ENCODE measurements around the gene CEMIP.

Gene CEMIP

DNA sequence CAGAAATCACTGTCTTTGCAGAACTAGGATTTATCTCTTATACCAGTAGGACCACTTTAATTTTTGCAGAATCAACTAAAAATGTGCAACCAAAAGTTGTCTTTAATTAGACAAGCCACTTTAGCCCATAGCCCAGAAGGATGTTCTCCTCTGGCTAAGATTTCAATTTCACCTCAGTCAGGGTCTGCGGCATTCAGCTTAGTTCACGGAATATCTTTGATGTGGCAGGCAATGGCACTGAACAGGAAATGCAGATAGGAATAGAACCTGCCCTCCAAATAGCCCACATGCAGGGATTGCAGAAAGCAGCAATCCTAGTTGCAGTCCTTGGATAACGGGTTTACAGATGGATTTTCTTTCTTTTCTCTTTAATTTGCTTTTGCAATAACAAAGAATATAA, 109.7 kb downstream of the CEMIP start:
- DNase-seq (ENCODE audit: low read depth, low spot score), result no peak

DNA sequence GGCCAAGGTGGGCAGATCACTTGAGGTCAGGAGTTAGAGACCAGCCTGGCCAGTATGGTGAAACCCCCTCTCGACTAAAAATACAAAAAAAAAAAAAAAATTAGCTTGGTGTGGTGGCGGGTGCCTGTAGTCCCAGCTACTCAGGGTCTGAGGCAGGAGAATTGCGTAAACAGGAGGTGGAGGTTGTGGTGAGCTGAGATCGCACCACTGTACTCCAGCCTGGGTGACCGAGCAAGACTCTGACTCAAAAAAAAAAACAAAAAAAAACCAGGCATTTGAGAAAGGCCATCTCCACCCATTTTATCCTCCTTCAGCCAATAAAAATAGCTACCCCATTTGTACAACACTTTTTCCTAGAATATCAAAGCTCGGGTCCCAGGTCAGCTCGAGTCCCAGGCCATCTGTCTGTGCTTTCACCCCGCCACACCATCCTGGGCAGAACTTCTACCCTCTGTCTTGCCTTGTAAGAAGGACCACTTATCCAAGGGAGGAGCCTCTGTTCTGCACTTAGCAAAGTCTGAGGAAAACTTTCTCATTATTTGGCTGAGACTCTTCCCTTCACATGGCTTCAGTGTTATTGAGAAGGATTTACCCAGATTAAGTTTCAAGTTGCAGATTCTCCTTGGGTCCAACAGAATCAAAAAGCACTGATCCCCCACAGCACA, 111.3 kb downstream of the CEMIP start:
- DNase-seq (ENCODE audit: low read depth, low spot score), result no peak

DNA sequence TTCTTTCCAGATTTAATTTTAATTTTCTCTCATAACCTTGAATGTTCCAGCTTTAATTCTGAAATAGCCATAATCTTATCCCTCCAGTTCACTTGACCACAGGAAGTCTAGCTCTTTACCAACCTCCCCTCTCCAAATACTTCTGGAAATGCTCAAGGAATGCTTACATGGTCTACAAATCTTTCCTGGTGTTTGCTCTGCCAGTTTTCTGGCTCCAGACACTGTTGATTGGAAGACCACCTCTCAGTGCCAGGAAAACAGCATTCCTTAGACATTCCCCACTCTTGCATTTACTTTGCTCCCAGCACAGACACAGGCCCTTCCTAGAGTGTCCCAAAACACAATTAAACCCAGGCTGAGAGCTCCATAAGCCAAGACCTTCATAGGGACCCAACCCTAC, 111.8 kb downstream of the CEMIP start:
- DNase-seq (ENCODE audit: low read depth, low spot score), result no peak

DNA sequence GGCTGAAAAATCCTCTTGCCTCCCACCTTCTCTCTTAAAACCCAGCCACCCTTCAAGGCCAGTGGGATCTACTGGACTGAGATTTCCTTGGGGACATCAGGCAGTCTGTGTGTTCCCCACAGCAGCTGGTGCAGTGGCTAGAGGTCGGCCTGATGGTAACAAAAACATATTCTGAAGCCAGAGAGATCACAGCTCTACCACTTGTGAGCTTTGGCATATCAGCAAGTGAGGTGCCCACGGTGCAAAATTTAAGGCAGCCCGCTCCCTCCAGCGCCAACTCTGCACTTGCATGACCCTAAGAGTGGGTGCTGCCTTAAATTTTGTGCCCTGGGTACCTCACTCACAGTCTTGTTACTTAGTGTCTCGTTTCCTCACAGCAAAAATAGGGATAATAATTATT, 113.2 kb downstream of the CEMIP start:
- DNase-seq (ENCODE audit: low read depth, low spot score), result no peak

DNA sequence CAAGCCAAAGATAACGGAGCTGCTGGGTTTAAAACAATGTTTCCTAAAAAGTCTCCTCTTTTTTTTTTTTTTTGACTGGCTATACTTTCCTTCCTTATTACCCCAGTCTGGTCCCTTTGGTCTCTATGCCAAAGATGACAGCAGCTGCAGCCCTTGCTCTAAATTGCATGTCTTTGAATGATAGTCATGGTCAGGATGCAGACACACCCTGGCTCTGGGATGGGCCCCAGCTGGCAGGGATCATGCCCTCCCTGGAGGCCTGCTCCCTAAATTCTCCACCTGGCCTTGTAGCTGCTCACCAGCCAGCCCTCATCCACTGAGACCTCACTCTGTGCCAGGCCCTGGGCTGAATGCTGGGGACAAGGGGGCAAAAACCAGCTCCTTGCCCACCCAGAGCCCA, 114.6 kb downstream of the CEMIP start:
- DNase-seq (ENCODE audit: low read depth, low spot score), result no peak

DNA sequence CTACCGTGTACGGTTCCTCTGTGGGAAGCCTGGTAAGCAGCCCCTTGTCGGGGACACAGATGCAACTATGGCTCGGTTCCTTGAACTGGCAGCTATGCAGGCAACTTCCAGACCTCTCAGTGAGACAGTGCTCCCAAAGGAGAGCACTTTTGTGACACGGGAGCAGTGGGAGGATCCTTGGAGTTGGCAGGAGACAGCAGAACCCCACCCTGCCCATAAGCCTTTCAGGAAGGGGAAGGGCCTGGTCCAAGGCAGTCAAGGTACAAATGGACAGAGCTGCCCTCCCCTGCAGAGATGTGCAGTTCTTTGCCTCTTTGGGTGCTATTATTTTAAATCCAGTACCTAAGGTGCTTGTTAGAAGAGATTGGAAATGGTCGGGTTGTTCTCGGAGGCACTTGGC, 115.9 kb downstream of the CEMIP start:
- DNase-seq (ENCODE audit: low read depth, low spot score), result no peak

DNA sequence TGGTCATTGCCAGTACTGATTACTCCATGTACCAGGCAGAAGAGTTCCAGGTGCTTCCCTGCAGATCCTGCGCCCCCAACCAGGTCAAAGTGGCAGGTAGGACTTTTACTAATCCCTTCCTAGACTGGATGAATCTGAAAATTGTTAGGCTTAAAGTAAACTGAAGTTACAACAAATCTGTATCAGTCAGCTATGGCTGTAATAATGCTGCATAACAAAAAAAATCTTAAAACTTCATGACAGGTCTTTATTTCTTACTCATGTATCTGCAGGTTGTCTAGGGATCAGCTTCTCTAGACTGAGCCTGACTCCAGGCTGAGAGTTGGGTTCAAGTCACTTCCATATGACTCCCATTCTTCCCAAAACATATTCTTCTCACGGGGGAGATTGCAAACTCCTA, 116.8 kb downstream of the CEMIP start:
- no peak for DNase-seq (ENCODE audit: low read depth, low spot score)

DNA sequence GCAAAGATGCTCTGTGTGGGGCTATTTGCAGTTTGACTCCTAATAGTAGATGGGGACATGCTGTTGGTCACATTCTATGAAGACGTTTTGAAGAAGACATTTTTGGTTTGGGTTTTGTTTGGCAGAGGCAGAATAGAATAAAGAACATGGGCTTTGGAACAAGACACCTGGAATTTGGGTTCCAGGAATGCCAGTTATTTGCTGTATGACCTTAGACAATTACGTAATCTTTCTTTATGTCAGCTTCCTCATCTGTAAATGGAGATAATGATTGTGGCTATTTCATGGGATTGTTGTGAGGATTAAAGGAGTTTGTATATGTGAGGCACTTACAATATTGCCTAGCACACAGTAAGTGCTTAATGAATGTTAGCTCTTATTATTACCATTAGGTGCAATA, 118.9 kb downstream of the CEMIP start:
- no peak for DNase-seq (ENCODE audit: low read depth, low spot score)

DNA sequence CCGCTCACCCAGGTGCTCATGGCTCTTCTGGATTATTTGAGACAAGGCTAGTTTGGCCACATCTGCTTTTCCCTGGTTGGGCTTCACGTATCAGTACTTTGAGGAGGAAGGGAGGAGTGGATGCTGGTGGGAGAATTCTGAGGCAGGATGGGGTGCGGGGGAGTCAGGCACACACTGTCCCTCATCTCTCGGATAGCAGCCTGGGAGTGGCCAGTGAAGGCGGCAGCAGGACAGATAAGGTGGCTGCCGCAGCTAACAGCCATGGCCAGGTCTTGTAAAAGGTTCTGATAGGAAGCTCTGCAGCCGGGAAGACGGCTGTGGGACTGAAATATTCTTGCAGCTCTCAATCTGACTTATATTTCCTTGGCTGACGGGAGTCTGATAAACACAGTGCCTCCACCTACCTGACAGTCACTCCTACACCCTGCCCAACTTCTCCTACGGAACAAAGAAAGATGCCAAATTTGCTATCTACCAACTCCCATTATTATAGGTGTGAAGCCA, 123.2 kb downstream of the CEMIP start:
- DNase-seq (ENCODE audit: low read depth, low spot score), result no peak

DNA sequence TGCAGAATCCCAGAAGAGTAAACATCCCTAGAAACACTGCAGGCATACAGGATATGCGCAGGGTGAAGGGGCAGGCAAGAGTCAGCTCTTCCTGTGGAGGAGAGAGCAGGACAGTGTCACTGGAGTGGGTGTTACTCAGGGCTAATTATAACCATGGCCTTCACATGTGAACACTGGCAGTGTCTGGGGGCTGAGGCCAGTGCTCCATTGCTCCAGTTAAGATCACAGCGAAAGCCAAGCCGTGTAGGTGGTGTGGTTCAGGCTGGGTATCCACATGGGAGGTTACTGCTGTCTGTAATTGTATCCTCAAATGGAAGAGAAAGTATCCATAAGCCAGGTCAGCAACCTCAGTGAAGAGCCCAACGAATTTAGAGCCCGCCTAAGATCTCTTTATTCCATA, 125.8 kb downstream of the CEMIP start:
- no peak for DNase-seq (ENCODE audit: low read depth, low spot score)

DNA sequence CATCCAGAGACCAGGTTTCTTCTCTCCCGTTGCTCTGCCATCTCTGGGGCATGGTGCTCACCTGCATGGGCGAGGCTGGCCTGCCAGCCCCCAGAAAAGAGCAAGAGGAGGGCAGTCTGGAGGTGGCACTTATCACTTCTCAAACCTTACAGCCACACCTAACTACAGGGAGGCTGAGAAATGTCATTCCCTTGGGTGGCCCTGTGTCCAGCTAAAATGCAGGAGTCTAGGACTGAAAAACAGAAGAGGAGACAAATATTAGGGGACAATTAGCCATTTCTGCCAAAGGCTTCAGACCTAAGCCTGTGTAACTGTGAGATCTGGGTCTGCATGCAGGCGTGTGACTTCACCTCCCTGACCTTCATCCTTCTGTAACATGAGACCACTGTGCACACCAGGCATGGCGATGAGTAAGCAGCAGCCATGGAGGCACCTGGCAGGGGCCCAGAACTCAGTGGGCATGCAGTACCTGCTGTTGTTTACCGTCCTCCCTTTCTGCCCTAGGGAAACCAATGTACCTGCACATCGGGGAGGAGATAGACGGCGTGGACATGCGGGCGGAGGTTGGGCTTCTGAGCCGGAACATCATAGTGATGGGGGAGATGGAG, 127.1 kb downstream of the CEMIP start:
- no peak for DNase-seq (ENCODE audit: low read depth, low spot score)

DNA sequence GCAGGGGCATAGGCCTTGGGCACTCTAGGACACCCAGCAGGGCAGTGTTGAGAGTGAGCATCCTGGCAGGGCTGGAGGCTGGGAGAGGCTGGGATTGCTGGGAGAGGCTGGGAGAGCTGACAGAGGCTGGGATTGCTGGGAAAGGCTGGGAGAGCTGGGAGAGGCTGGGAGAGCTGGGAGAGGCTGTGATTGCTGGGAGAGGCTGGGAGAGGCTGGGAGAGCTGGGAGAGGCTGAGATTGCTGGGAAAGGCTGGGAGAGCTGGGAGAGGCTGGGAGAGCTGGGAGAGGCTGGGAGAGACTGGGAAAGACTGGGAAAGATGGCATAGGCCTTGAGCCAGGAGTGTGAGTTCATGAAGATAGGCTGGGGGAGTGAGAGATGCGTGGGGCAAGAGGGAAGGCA, 132.7 kb downstream of the CEMIP start:
- no peak for DNase-seq (ENCODE audit: low read depth, low spot score)

DNA sequence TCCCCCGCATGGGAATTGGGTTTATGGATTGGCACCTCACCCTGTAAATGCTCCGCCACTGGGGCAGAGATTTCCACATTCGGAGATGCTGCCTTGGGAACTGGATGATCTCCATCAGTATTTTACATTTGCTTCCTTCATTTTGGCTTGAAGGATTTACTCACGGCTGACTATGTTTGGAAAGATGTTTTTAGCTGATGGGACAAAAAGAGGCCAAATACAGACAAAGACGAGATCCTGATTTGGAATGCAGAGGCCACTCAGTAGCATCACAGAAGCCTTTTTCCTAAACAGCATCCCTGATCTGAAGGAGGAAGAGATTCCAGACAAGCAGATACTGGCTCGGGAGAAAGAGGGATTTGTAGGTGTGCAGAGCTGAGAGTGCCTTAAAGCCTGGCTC, 133.5 kb downstream of the CEMIP start:
- DNase-seq (ENCODE audit: low read depth, low spot score), result no peak

DNA sequence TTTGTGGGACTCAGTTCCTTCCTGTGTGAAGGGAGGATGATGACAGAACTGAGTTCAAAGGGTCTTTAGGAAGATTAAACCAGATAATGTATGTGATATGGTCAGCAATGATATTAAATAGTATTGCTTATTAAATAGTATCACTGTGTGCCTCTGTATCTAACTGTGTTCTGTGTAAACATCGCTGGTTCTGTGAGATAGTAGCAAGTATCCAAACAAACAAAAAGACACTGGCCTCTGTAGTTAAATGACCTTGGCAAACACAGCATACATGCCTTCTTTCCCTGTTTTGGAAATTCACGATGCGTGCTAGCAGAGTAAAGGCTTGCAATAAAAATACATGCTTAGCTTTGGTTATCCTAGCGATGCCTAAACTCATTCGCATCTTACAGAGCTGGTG, 134.4 kb downstream of the CEMIP start:
- DNase-seq (ENCODE audit: low read depth, low spot score), result no peak

DNA sequence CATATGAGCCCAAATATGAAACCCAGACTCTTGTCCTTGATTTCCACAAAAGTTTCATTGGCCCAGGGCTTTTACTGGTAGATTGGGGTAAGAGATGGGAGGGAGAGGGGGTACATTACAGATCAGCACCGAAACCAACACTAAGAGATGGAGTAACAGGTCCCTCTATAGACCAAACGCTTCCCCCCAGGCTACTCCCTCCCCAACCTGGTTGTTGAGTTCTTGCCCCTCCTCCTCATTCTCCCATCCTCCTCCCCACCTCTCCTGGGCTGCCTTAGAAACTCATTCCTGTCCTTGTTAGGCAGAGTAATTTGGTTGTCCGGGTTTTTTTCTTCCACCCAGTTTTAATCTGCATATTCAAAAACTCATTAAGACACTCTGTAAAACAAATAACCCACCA, 136.3 kb downstream of the CEMIP start:
- no peak for DNase-seq (ENCODE audit: low read depth, low spot score)

DNA sequence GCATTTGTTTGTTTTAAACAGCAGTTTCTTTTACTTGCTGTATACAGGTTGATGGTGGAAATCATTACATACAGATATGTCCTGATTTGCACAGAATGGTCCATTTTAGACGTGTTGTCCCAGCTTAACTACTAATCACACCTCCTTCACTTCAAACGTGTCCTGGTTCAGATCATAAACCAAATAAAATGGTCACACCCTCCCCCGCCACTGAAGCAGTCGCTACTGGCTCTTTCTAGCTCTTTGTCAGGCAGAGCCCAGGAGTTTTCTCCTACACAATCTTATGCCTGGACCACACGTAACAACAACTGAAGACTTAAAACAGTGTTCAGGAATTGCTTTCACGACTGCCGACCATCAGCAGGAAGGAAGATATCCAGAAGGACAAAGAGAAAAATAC, 136.9 kb downstream of the CEMIP start:
- DNase-seq (ENCODE audit: low read depth, low spot score), result no peak

DNA sequence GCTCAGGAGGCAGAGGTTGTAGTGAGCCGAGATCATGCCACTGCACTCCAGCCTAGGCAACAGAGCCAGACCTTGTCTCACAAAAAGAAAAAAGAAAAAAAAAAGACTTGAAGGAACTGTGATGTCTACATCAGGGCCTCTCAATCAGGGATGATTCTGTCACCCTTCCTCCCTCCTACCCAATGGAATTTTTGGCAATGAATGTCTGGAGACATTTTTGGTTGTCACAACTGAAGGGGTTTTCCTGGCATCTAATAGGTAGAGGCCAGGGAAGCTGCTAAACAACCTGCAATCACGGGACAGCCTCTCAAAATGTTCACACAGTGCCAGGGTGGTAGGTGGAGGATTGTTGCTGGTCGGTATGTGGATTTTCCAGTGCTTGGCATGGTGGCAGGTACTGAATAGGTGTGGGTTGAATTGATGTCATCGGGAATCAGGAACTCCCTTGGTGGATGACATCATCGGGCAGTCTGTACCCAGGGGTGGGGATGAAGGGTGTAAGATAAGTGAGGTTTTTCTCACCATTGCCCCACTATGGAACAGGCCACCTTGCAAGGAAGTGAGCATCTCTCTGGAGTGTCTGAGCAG, 139.1 kb downstream of the CEMIP start:
- no peak for DNase-seq (ENCODE audit: low read depth, low spot score)

DNA sequence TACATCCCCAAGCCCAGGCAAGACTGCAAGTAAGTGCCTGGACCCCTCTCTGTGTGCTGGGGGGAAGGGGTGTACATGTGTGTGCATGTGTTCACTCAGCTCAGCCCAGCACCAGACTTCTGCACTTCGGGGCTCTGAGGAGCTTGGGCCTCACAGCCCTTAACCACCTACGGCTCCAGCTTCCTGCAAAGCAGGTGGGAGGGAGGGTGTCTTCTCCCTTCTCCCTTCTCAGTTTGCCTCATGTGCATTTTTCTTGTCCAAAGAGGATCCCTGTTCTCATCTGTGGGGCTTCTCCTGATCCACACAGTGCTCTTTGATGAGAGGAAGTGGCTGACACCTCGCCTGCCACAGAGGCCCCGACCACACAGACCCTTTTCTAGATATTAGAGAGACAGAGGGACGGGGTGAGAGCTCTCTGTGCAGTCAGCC, 141.1 kb downstream of the CEMIP start:
- no peak for DNase-seq (ENCODE audit: low read depth, low spot score)

DNA sequence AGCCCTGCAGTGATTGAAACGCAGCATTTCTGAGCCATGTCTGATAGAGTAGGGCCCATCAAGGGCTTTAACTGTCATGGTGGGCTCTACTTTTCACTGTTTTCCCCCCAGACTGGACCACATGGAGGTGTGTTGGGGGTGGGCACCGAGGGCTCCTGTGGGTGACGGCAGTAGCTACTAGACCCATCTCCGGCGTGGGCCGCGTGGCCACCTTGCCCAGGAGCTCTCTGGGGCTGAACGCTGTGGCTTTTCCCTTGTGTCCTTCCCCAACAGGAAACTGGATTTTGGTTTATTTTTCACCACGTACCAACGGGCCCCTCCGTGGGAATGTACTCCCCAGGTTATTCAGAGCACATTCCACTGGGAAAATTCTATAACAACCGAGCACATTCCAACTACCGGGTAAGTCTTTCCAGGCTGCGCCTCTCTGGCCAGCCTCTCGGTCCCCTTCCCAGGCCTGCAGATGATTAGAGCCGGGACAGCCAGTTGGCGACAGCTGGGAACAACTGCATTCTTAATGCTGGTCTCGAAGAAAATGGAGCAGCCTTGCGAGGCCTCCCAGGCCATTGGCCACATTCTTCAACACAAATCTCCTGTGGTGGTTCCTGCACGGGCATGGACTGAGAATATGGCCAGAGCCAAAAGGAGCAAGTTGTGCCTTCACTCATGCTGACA, 142.7 kb downstream of the CEMIP start:
- no peak for DNase-seq (ENCODE audit: low read depth, low spot score)

DNA sequence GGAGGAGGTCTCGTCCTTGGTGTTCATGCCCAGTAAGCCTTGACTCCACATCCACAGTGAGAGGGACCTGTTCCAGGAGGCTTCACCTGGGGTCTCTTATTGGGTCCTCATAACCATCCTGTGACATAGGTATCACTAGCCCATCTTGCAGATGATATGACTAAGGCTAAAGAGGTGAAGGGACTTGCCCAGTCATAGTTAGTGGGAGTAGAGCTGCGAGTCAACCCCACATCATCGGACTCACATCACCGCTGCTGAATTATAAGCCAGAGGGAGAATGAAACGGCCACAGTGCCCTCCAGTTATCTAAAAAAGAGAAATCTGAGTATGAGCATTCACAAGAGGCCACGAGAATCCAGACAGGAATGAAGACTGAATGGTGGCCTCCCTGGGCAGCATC, 144.5 kb downstream of the CEMIP start:
- no peak for DNase-seq (ENCODE audit: low read depth, low spot score)

DNA sequence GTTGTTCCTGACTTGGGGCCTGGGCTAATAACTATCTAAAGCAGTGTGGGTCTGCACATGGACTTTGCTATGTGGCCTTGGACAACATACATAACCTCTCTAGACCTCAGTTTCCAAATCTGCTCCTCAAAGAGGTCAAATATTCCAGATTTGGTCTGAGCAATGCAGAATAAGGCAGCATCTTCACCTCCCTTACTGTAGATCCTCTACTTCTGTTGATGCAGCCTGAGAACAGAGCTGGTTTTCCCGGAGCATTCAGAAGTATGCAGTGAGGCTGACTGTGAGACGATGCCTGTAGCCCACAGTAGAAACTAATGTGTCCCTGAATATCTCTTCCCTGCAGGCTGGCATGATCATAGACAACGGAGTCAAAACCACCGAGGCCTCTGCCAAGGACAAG, 145.1 kb downstream of the CEMIP start:
- DNase-seq (ENCODE audit: low read depth, low spot score), result no peak

DNA sequence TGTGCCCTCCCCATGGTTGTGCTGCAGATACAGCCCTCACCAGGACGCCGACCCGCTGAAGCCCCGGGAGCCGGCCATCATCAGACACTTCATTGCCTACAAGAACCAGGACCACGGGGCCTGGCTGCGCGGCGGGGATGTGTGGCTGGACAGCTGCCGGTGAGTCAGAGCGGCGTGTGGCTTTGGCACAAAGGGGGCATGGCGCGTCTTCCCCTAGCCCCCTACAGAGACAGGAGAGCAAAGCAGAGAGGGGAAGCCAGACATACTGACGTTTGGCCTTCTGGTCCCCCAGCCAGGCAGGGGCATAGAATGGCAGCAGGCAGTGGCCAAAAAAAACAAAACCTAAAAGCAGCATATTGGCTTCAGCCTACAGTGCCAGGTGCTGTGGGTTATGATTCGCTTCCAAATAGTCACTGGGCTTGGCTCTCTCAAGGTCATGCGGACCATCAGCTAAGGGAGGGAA, 146.5 kb downstream of the CEMIP start:
- no peak for DNase-seq (ENCODE audit: low read depth, low spot score)

DNA sequence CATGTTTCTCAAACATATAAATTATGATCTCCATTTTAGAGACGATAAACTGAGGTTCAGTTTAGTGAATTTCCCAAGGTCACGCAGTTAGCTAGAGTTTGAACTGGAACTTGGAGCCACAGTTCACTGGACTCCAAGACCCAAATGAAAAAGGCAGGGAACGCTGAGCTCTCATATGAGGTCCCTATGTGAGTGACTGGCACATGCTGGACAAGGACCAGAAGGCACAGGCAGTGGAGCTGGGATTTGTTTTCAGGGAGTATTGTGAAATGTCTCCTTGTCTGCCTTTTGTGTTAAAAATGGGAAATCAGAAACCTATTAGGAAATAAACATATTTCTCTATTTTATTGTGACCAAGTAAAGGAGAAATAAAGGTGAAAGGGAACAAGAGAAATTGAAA, 147.0 kb downstream of the CEMIP start:
- no peak for DNase-seq (ENCODE audit: low read depth, low spot score)

All from activated naive CD8-positive, alpha-beta T cell treated with anti-CD3 and anti-CD28 coated beads, Interleukin-2, amount 50 U/mL, for 16 hours (primary cell).